ENCODE results near the gene STN1.

STN1 gene

DNA sequence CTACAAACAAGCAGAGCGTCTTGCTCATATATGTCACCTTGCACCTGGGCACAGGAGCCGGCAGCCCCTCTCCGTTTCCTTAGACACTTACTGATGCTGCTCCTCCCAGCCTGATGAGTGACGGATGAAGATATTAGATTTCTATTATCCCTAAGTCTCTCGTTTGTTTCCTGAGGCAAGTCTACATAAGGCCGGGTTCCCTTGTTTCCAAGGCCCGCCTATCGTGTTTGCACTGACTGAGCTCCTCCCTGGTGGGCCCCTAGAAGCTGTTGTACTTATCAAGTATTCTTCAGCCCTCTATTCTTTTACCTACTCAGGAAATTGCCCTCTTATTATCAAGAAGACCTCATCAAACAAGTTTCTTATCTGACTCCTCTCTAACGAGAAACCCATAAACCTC, 81.1 kb downstream of the STN1 start:
- TF ChIP-seq CTCF (IDR thresholded peaks at IDR 0.05; ENCODE audit: control insufficient read depth, insufficient read depth, low read depth, low read length, missing control alignments): no peak
- no peak overlapping the region for H3K4me3 ChIP-seq (ENCODE audit: control insufficient read depth, low read depth, low read length)
- DNase-seq (ENCODE audit: low read depth): no peak

DNA sequence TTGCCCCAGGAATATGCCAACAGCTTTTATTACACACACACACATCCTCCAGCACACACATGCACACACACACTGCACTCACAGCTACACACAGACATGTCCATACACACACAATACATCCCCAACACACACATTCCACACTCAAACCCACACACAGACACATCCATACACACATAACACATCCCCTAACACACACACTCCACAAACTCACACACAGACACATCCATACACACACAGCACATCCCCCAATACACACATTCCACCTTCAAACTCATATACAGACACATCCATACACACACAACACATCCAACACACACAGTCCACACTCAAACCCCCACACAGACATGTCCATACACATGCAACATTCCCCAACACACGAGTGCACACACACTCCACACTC, 81.7 kb downstream of the STN1 start:
- no peak overlapping the region for H3K4me3 ChIP-seq (ENCODE audit: control insufficient read depth, low read depth, low read length)
- DNase-seq (ENCODE audit: low read depth): no peak
- TF ChIP-seq CTCF (IDR thresholded peaks at IDR 0.05; ENCODE audit: control insufficient read depth, insufficient read depth, low read depth, low read length, missing control alignments): no peak

GRCh38 chr10:103835096-103836050, 82.6 kb downstream of the STN1 start:
- DNase-seq (ENCODE audit: low read depth): peak; percentile 55
- no peak overlapping the region for H3K4me3 ChIP-seq (ENCODE audit: control insufficient read depth, low read depth, low read length)
- no peak for TF ChIP-seq CTCF (IDR thresholded peaks at IDR 0.05; ENCODE audit: control insufficient read depth, insufficient read depth, low read depth, low read length, missing control alignments)

DNA sequence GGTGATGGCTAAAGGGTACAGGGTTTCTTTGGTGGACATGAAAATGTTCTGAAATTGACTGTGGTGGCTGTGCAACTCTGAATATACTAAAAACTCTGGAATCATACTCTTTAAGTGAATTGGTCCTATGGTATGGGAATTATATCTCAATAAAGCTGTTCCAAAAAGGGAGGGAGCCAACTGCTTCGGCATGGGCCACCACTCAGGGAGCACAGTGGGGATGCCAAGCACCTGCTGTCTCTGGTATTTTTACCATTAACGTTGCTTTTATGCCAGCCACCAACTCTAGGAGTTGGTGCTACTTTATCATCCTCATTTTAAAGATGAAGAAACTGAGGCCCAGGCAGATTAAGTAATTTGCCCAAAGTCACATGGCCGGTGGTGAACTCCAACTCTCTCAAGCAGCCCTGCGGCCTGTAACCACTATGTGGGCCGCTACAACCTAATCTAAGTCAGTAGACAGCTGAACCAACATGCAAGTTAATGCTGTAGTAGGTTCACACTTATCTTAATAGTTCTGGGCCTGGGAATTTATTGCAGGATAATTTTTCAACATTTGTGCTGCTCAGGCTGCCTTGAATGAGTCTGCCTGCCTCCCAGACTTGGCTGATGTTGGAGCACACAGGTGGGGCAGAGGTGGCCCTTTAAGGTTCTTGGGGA, 83.4 kb downstream of the STN1 start:
- H3K4me3 ChIP-seq (ENCODE audit: control insufficient read depth, low read depth, low read length): no peak overlapping the region
- no peak for TF ChIP-seq CTCF (IDR thresholded peaks at IDR 0.05; ENCODE audit: control insufficient read depth, insufficient read depth, low read depth, low read length, missing control alignments)
- no peak for DNase-seq (ENCODE audit: low read depth)

DNA sequence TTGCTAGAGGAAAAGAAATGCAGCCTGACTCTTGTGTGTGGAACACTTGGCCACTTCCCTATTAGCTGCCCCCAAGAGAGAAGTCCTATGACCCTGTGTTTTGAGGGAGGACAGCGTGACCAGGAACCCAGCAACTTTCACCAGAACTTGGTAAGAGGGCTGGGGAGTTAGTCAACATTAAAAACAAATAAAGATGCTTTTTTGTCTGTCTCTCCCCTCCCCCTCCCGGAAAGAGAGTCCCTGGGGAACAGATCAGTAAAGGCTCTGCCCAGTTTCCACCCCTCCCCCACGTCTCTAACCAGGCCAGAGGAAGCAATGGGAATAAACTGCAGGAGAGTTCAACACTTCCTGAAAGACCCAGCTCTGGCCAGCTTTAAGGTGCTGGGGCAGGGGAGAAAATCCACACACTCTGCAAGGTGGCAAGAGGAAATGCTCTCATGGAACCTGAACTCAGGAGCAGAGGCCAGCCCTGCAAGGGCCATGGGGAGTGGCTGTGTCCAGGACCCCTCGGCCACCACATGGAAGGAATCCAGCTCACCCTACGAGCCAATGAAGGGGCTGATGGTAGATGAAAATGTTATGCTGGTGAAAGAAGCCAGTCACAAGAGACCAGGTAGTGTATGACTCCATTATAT, 84.1 kb downstream of the STN1 start:
- DNase-seq (ENCODE audit: low read depth): no peak
- no peak for TF ChIP-seq CTCF (IDR thresholded peaks at IDR 0.05; ENCODE audit: control insufficient read depth, insufficient read depth, low read depth, low read length, missing control alignments)
- no peak overlapping the region for H3K4me3 ChIP-seq (ENCODE audit: control insufficient read depth, low read depth, low read length)

GRCh38 chr10:103832806-103833205, 85.2 kb downstream of the STN1 start:
- TF ChIP-seq CTCF (IDR thresholded peaks at IDR 0.05; ENCODE audit: control insufficient read depth, insufficient read depth, low read depth, low read length, missing control alignments): no peak
- DNase-seq (ENCODE audit: low read depth): no peak

More at GRCh38 chr10:103832806-103833205, 85.2 kb downstream of the STN1 start:
- no peak overlapping the region for H3K4me3 ChIP-seq (ENCODE audit: control insufficient read depth, low read depth, low read length)
